NCI-H2227 treated with DMSO at 0.1 percent for 48 hours (cell line): Measurements from ENCODE around the gene ZNF443.
A peak's percentile ranks its signal among the peaks of the same experiment; 100 is the strongest.
"Not testable (repeated sequence)": the region's sequence is repeated elsewhere in the genome, so short reads cannot be mapped to it uniquely, and the experiment has no call there.

Experiments
- DNase-seq: peaks from one replicate; lab custom pipeline; 2025; lab: John Stamatoyannopoulos, UW

ZNF443 gene

GRCh38 chr19:12440541-12441316 is at the start of gene ZNF443:
Gene ZNF443 (minus strand): TSS chr19:12441021. CDS start chr19:12440914, 107 bp downstream.
- DNase-seq: peak; percentile 86

DNA sequence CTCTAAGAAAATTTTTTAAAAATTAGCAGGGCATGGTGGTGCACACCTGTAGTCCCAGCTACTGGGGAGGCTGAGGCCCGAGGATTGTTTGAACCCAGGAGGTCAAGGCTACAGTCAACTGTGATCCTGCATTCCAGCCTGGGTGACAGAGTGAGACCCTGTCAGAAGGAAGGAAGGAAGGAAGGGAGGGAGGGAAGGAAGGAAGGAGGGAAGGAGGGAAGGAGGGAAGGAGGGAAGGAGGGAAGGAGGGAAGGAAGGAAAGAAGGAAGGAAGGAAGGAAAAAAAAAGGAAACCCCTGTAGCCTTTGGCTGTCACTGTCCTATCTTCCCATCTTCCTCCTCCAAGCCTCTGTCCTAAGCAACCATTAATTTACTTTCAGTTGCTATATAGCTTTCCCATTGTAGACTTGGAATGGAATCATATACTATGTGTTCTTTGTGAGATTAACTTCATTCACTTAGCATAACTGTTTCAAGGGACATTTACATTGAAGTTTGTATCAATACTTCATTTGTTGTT is 45.5 kb upstream of the ZNF443 start:
- not testable (repeated sequence) for DNase-seq

GRCh38 chr19:12485571-12485970 is 44.8 kb upstream of the ZNF443 start:
- no peak for DNase-seq

DNA sequence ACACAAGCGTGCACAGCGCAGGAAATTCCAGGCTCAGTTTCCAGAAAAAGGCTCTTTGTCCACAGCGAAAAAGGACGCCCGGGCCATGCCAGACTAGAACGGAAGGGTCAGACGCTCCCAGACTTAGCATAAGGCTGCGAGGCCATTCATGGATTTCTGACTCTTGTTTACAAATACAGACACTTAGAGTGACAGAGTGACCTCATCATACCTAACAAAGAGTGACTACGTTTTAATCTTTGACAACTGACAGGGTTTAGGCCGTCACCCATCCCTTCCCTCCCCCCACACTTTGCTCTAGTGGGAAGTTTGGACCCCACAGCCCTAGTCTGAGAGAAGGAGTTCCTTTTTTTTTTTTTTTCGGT is 44.2 kb upstream of the ZNF443 start:
- DNase-seq: no peak

GRCh38 chr19:12484371-12485051 is 43.7 kb upstream of the ZNF443 start, which contains the start of gene ZNF709:
Gene ZNF709 (minus strand): TSS chr19:12484816. CDS start chr19:12484657, 159 bp downstream.
- peak; percentile 73 for DNase-seq

GRCh38 chr19:12484011-12484370 is 43.2 kb upstream of the ZNF443 start:
- peak; percentile 5 for DNase-seq

DNA sequence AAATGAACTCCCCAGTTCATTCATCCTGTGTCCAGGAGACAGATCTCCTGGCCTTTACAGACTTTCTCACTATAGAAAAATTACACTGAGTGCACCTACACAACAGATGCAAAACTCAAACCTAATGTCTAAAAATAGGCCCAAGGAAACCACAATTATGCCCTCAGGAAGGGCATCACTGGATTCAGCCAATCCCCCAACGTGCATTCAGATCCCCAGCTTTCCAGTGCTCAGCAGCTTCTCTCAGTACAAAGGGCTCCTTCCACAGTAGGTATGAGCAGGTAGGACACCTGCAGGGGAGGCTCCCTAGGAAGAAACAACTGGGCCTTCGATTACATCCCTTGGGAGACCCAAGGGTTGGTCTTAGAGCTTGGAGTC is 41.7 kb upstream of the ZNF443 start:
- no peak for DNase-seq

- DNase-seq: no peak
Observed at GRCh38 chr19:12481781-12482508, 41.1 kb upstream of the ZNF443 start.

- DNase-seq: no peak
Observed at GRCh38 chr19:12478234-12478941, 37.6 kb upstream of the ZNF443 start.

GRCh38 chr19:12467651-12468050 is 26.8 kb upstream of the ZNF443 start:
- DNase-seq: not testable (repeated sequence)

DNA sequence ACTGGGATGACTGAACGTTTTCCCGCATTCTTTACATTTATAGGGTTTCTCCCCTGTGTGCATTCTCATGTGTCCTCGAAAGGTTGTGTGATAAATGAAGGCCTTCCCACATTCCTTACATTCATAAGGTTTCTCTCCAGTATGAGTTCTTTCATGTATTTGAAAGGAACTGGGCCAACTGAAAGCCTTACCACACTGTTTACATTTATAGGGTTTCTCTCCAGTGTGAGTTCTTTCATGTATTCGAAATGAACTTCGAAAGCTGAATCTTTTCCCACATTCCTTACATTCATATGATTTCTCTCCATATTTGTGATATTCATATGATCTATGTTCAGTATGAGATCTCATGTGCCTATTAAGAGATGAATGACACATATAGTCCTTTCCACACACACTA is 24.4 kb upstream of the ZNF443 start:
- no peak for DNase-seq

DNA sequence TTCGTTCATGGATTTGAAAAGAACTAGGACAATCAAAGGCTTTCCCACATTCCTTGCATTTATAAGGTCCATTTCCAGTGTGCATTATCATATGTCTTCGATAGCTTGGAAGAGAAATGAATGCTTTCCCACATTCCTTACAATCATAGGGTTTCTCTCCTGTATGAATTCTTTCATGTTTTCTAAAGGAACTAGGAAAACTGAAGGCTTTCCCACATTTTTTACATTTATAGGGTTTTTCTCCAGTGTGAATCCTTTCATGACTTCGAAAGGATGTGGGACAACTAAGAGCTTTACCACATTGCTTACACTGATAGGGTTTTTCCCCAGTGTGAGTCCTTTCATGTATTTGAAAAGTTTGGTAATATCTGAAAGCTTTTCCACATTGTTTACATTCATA is 23.9 kb upstream of the ZNF443 start:
- no peak for DNase-seq

GRCh38 chr19:12464139-12464538 is 23.3 kb upstream of the ZNF443 start:
- DNase-seq: not testable (repeated sequence)

DNA sequence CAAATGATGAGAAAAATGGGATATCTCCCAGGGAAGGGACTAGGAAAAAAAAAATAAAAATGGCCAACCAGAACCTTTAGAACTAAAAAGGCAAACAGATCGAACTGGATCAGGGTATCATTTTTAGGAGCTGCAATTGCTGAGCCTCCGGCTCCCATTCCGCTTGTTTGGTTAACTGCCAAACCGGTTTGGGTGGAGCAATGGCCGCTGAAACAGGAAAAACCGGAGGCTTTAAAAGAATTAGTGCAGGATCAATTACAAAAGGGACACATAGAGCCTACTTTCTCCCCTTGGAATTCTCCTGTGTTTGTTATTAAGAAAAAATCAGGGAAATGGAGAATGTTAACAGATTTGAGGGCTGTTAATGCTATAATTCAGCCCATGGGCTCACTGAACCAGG is 12.7 kb upstream of the ZNF443 start:
- DNase-seq: no peak

GRCh38 chr19:12450844-12451243 is 10.0 kb upstream of the ZNF443 start:
- DNase-seq: no peak

GRCh38 chr19:12448808-12449207 is 8.0 kb upstream of the ZNF443 start:
- no peak for DNase-seq

DNA sequence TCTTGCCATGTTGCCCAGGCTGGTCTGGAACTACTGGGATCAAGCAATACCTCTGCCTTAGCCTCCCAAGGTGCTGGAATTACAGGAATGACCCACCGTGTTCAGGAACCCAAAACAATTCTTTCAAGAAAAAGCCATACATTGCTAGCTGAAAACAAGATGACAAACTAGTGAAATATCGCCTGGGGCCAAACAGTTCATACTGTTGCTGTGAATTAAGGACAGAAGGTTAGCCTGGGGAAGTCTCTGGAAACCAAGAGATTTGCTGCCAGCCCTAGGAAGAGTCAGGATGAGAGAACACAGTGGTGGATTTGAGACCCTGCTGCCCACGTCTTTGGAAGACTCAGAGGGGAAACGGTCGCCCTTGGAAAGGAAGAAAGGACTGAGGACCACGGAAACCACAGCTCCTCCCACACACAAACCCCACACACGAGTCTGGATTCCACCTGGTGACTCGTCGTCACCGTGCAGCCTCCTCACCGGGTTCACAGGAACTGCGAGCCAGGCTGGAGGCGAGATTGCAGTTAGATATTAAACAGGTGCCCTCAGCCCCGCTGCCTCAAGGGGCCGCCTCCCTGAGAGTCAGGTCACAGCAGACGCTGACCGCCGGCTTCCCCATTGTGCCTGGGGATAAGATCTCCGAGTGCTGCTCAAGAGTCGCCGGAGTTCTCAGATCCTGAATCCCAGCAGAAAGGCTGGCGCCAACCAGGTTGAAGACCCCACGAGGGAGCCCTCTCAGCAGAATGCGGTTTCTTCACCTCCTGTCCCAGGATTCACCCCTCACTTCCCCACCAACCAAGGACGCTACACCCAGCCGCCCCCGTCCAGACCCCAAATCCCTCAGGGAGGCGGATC is 908 bp downstream of the ZNF443 start:
- DNase-seq: peak; percentile 6

DNA sequence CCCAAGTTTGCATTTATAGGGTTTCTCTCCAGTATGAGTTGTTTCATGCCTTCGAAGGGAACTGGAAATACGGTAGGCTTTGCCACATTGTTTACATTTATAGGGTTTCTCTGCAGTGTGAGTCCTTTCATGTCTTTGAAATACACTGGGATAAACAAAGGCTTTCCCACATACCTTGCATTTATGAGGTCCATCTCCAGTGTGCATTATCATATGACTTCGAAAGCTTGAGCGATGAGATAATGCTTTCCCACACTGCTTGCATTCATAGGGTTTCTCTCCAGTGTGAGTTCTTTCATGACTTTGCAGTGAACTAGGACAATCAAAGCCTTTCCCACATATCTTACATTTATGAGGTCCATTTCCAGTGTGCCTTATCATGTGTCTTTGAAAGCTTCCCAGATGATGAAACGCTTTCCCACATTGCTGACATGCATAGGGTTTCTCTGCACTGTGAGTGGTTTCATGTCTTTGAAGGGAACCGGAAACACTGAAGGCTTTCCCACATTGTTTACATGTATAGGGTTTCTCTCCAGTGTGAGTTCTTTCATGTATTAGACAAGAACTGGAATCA is 10.0 kb downstream of the ZNF443 start:
- not testable (repeated sequence) for DNase-seq

- no peak for DNase-seq
Observed at GRCh38 chr19:12425888-12426274, 14.9 kb downstream of the ZNF443 start.

DNA sequence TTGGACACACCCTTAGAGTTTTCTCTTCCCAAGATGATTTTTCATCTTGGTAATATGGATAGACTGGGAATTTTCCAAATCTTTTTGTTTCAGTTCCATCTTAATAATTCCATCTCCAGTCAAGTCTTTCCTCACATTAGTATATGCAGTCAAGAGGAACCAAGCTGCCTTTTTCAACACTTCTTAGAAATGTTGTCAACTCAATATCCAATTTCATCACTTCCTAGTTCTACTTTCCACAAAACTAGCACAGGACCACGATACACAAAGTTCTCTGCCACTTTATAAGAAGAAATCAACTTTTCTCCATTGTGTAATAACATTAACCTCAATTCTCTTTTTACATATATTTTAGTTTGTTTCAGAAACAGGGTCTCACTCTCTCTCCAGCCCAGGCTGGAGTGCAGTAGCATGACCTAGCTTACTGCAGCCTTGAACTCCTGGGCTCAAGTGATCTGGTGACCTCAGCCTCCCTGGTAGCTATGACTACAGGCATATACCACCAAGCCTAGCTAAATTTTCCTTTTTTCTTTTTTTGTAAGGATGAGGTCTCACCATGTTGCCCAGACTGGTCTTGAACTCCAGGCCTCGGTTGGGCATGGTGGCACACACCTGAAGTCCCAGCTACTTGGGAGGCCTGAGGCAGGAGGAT is 15.5 kb downstream of the ZNF443 start:
- DNase-seq: no peak
